H9 (cell line): ENCODE results near the gene NUMA1. TPM values are rescaled to one million over a fixed set of nuclear protein-coding genes. Genes with fewer than 3 reads are reported as not detected.

ENCODE experiments used
- DNase-seq: peaks from one replicate; pipeline ENCODE4 v3.0.0-alpha.2; 2017
- H2AFZ ChIP-seq: one replicate; pipeline ENCODE4 v1.6.1; 2013; ENCODE audit warnings: mild to moderate bottlenecking, low read length, control low read depth, moderate library complexity
- H2AK5ac ChIP-seq: 2 replicates; pipeline ENCODE4 v1.6.1; 2013; ENCODE audit warnings: low read length, control low read depth, mixed read lengths; ENCODE audit not compliant: insufficient read length
- H2BK120ac ChIP-seq: one replicate; pipeline ENCODE4 v1.6.1; 2013; ENCODE audit warnings: low read depth, mild to moderate bottlenecking, low read length, control low read depth, inconsistent platforms; ENCODE audit not compliant: poor library complexity, severe bottlenecking
- H2BK12ac ChIP-seq: 2 replicates; pipeline ENCODE4 v1.6.1; 2013; ENCODE audit warnings: low read length, control low read depth, mixed read lengths, low read depth; ENCODE audit not compliant: insufficient read length
- H2BK15ac ChIP-seq: 2 replicates; pipeline ENCODE4 v1.6.1; 2013; ENCODE audit warnings: low read depth, low read length, control low read depth
- H2BK20ac ChIP-seq: one replicate; pipeline ENCODE4 v1.6.1; 2013; ENCODE audit warnings: low read depth, mild to moderate bottlenecking, low read length, control low read depth, inconsistent platforms; ENCODE audit not compliant: poor library complexity, severe bottlenecking
- H2BK5ac ChIP-seq: 2 replicates; pipeline ENCODE4 v1.6.1; 2013; ENCODE audit warnings: low read length, control low read depth, mixed read lengths; ENCODE audit not compliant: insufficient read length
- H3K14ac ChIP-seq: 2 replicates; pipeline ENCODE4 v1.6.1; 2013; ENCODE audit warnings: low read length, control low read depth; ENCODE audit not compliant: insufficient read depth
- H3K18ac ChIP-seq: 2 replicates; pipeline ENCODE4 v1.6.1; 2013; ENCODE audit warnings: low read depth, mild to moderate bottlenecking, mixed read lengths, low read length, control low read depth; ENCODE audit not compliant: insufficient read length
- H3K23ac ChIP-seq: 2 replicates; pipeline ENCODE4 v1.6.1; 2013; ENCODE audit warnings: low read length, control low read depth, mixed read lengths, low read depth; ENCODE audit not compliant: insufficient read length
- H3K23me2 ChIP-seq: 2 replicates; pipeline ENCODE4 v1.6.1; 2013; ENCODE audit warnings: low read depth, mild to moderate bottlenecking, mixed read lengths, low read length, control low read depth; ENCODE audit not compliant: insufficient read length, poor library complexity, severe bottlenecking
- H3K27ac ChIP-seq: 2 replicates; pipeline ENCODE4 v1.5.1; 2013; ENCODE audit warnings: low read length, control low read depth, mixed read lengths, low read depth; ENCODE audit not compliant: insufficient read length
- H3K27me3 ChIP-seq: 2 replicates; pipeline ENCODE4 v1.6.1; 2013; ENCODE audit warnings: low read length, control low read depth, inconsistent platforms; ENCODE audit not compliant: insufficient read depth
- H3K4ac ChIP-seq: 2 replicates; pipeline ENCODE4 v1.6.1; 2013; ENCODE audit warnings: low read depth, mild to moderate bottlenecking, control low read depth, inconsistent platforms, low read length, moderate library complexity
- H3K4me1 ChIP-seq: 2 replicates; pipeline ENCODE4 v1.6.1; 2013; ENCODE audit warnings: low read length, control low read depth, inconsistent platforms; ENCODE audit not compliant: insufficient read depth
- H3K4me2 ChIP-seq: 2 replicates; pipeline ENCODE4 v1.6.1; 2013; ENCODE audit warnings: low read length, control low read depth, mixed read lengths; ENCODE audit not compliant: insufficient read length, insufficient read depth
- H3K56ac ChIP-seq: 2 replicates; pipeline ENCODE4 v1.6.1; 2013; ENCODE audit warnings: low read depth, mild to moderate bottlenecking, mixed read lengths, low read length, control low read depth; ENCODE audit not compliant: insufficient read length
- H3K79me1 ChIP-seq: 2 replicates; pipeline ENCODE4 v1.6.1; 2013; ENCODE audit warnings: low read depth, mild to moderate bottlenecking, moderate library complexity, low read length, control low read depth, inconsistent platforms; ENCODE audit not compliant: insufficient read depth, poor library complexity, severe bottlenecking
- H3K79me2 ChIP-seq: 2 replicates; pipeline ENCODE4 v1.6.1; 2013; ENCODE audit warnings: low read length, control low read depth, inconsistent platforms; ENCODE audit not compliant: insufficient read depth
- H3K9ac ChIP-seq: 2 replicates; pipeline ENCODE4 v1.6.1; 2013; ENCODE audit warnings: low read length, control low read depth, mixed read lengths; ENCODE audit not compliant: insufficient read length; ENCODE audit errors: extremely low read depth
- H3K9me3 ChIP-seq: one replicate; pipeline ENCODE4 v1.6.1; 2013; ENCODE audit warnings: low read depth, low read length, inconsistent platforms; ENCODE audit not compliant: control insufficient read depth
- H3T11ph ChIP-seq: one replicate; pipeline ENCODE4 v1.6.1; 2013; ENCODE audit warnings: mild to moderate bottlenecking, low read length, control low read depth, inconsistent platforms
- H4K20me1 ChIP-seq: one replicate; pipeline ENCODE4 v1.6.1; 2013; ENCODE audit not compliant: control insufficient read depth, insufficient read length, insufficient read depth
- H4K5ac ChIP-seq: 2 replicates; pipeline ENCODE4 v1.6.1; 2013; ENCODE audit warnings: low read depth, mild to moderate bottlenecking, mixed read lengths, low read length, control low read depth; ENCODE audit not compliant: insufficient read length
- H4K8ac ChIP-seq: replicated peaks from 2 replicates; pipeline ENCODE4 v1.6.1; 2013; ENCODE audit warnings: low read length, control low read depth, mixed read lengths, low read depth; ENCODE audit not compliant: insufficient read length
- H4K91ac ChIP-seq: 2 replicates; pipeline ENCODE4 v1.6.1; 2013; ENCODE audit warnings: low read depth, mild to moderate bottlenecking, moderate library complexity, mixed read lengths, low read length, control low read depth; ENCODE audit not compliant: insufficient read length
- H3K27ac Mint-ChIP-seq, 3 experiments: 2 replicates in 2 of 3; 3 replicates in 1 of 3; pipeline ENCODE4 v1.8.0; 2020 to 2021; ENCODE audit warnings: mixed read lengths in 3 of 3, mild to moderate bottlenecking in 1 of 3, moderate library complexity in 1 of 3
- H3K27me3 Mint-ChIP-seq: 2 replicates; pipeline ENCODE4 v1.8.0; 2021; ENCODE audit warnings: low read depth, mild to moderate bottlenecking, moderate library complexity, mixed read lengths
- H3K36me3 Mint-ChIP-seq, 3 experiments: 2 replicates in 2 of 3; 3 replicates in 1 of 3; pipeline ENCODE4 v1.8.0; 2020 to 2021; ENCODE audit warnings: low read depth in 3 of 3, mixed read lengths in 3 of 3; ENCODE audit not compliant: insufficient read depth in 1 of 3
- H3K4me1 Mint-ChIP-seq, 2 experiments: 2 replicates each; pipeline ENCODE4 v1.8.0; 2020; ENCODE audit warnings: mixed read lengths in 2 of 2
- H3K4me3 Mint-ChIP-seq, 2 experiments: 2 replicates in 1 of 2; 3 replicates in 1 of 2; pipeline ENCODE4 v1.8.0; 2020 to 2021; ENCODE audit warnings: mild to moderate bottlenecking in 2 of 2, mixed read lengths in 2 of 2, moderate library complexity in 1 of 2
- H3K9me3 Mint-ChIP-seq, 2 experiments: 2 replicates in 1 of 2; 3 replicates in 1 of 2; pipeline ENCODE4 v1.8.0; 2020; ENCODE audit warnings: mild to moderate bottlenecking in 2 of 2, mixed read lengths in 2 of 2, moderate library complexity in 1 of 2
- CTCF ChIP-seq: fragments of 200-600 bp; sonication (generic); conservative IDR thresholded peaks from 3 replicates; pipeline ENCODE4 v1.8.0; 2021; ENCODE audit warnings: antibody characterized with exemption, mild to moderate bottlenecking
- WGBS: extraction: QIAGEN DNeasy Blood & Tissue Kit; methylation state at CpG from one replicate; pipeline ENCODE4 v1.1.7; 2013; ENCODE audit warnings: missing lambda C conversion rate, low lambda C conversion rate, mixed read lengths; ENCODE audit not compliant: insufficient read length; ENCODE audit errors: extremely low coverage; 5-methylcytosine and 5-hydroxymethylcytosine counted together
- total RNA-seq: library from RNA; stranded (reverse); gene quantifications from 2 replicates; pipeline ENCODE4 v1.2.1, GENCODE V29; 2021

Gene NUMA1
- total RNA-seq, 1 experiment from 2014 or later = 136 TPM

GRCh38 chr11:72102631-72102945 is 22.2 kb upstream of the NUMA1 start:
- Histone ChIP-seq H3K9ac (peak overlapping the region; percentile 97), H3K27ac (peak overlapping the region; percentile 34), H2AFZ (no peak overlapping the region), H3T11ph (no peak overlapping the region), H3K23ac (no peak overlapping the region), H3K56ac (no peak overlapping the region), H2BK12ac (no peak overlapping the region), H4K8ac (no peak overlapping the region), H3K4ac (peak overlapping the region; percentile 21; the same call in 1 of the 2 replicates), H3K14ac (peak overlapping the region; percentile 80; the same call in 1 of the 2 replicates), H4K91ac (no peak overlapping the region), H2BK120ac (no peak overlapping the region), H3K9me3 (no peaks in the 10 kb centered on the region), H3K79me1 (peaks cover 3% of the 10 kb centered on the region), H3K4me2 (peak overlapping the region; percentile 78), H2BK5ac (no peak overlapping the region), H2AK5ac (no peak overlapping the region), H3K18ac (peak overlapping the region; percentile 75), H3K23me2 (peaks cover 7% of the 10 kb centered on the region), H4K5ac (no peak overlapping the region), H2BK20ac (no peak overlapping the region), H3K4me1 (no peaks in the 10 kb centered on the region; the same call in 1 of the 2 replicates), H3K79me2 (peaks cover 14% of the 10 kb centered on the region; the same call in 1 of the 2 replicates), H3K27me3 (no peaks in the 10 kb centered on the region), H2BK15ac (no peak overlapping the region), H4K20me1 (peaks cover 2% of the 10 kb centered on the region)
- TF ChIP-seq CTCF = no peak
- Mint-ChIP-seq H3K27ac (peak overlapping the region; percentile 91 to 99 (median 94)), H3K27me3 (no peaks in the 10 kb centered on the region), H3K4me1 (peaks cover 24 to 30% of the 10 kb centered on the region in 2 experiments), H3K4me3 (peak overlapping the region; percentile 93), H3K36me3 (peaks cover 15 to 46% (median 33%) of the 10 kb centered on the region in 3 experiments), H3K9me3 (no peaks in the 10 kb centered on the region)
- DNase-seq = no peak
- no CpG with 5 or more reads among the region's 9 CpGs for WGBS
